Thoracic aorta (tissue), 2 donors: ENCODE measurements around the gene PNRC2. TPM values are rescaled to one million over a fixed set of nuclear protein-coding genes. Genes with fewer than 3 reads are reported as not detected.

ENCODE experiments used
- total RNA-seq, 2 donors: library from RNA; depleted of rRNA; stranded (reverse); fragments of >200 nt; gene quantifications; one replicate each; pipeline versions ENCODE4 v1.1.0 to v1.2.3, GENCODE V29; 2016

The PNRC2 gene
- total RNA-seq, 2 donors from 2014 or later: 77.6 to 143 TPM

Other genes starting within 250 kb of the PNRC2 start
- gene ELOA, start 216.4 kb upstream of the PNRC2 start, total RNA-seq: 10 to 100 TPM; 23.3 to 40.6 TPM
- 10 to 100 TPM; 42.9 to 57.0 TPM for gene PITHD1, start 181.4 kb upstream of the PNRC2 start, total RNA-seq
- 10 to 100 TPM; 29.6 to 37.2 TPM for gene LYPLA2, start 168.7 kb upstream of the PNRC2 start, total RNA-seq
- 10 to 100 TPM in 1 of 2 donors, 1 to 10 TPM in 1; 8.3 to 10.0 TPM for gene GALE, start 159.1 kb upstream of the PNRC2 start, total RNA-seq
- gene HMGCL, start 134.4 kb upstream of the PNRC2 start, total RNA-seq: 10 to 100 TPM; 27.6 to 31.7 TPM
- 10 to 100 TPM; 30.5 to 70.8 TPM for gene FUCA1, start 91.5 kb upstream of the PNRC2 start, total RNA-seq
- gene CNR2, start 46.5 kb upstream of the PNRC2 start, total RNA-seq: under 1 TPM in 1 of 2 donors, not detected in 1; 0.41 TPM
- 100 to 1,000 TPM in 1 of 2 donors, 10 to 100 TPM in 1; 73.9 to 126 TPM for gene SRSF10, start 20.5 kb downstream of the PNRC2 start, total RNA-seq
- gene MYOM3, start 152.3 kb downstream of the PNRC2 start, total RNA-seq: 1 to 10 TPM; 1.5 to 1.6 TPM
- under 1 TPM; 0.14 to 0.21 TPM for gene IL22RA1, start 183.3 kb downstream of the PNRC2 start, total RNA-seq
- under 1 TPM in 1 of 2 donors, not detected in 1; 0.14 TPM for gene IFNLR1, start 227.5 kb downstream of the PNRC2 start, total RNA-seq